ENCODE measurements around the gene C1QTNF8.

The C1QTNF8 gene

GRCh38 chr16:1089439-1089821 is 6.6 kb downstream of the C1QTNF8 start:
- TF ChIP-seq CTCF (IDR thresholded peaks at IDR 0.05), result no peak

- no peak for TF ChIP-seq CTCF (IDR thresholded peaks at IDR 0.05)
Measured at GRCh38 chr16:1088295-1089170, 7.5 kb downstream of the C1QTNF8 start.

- no peak for TF ChIP-seq CTCF (IDR thresholded peaks at IDR 0.05)
Measured at GRCh38 chr16:1084971-1085370, 11.1 kb downstream of the C1QTNF8 start.

- TF ChIP-seq CTCF (IDR thresholded peaks at IDR 0.05), result no peak
Measured at GRCh38 chr16:1082952-1083675, 12.9 kb downstream of the C1QTNF8 start.

- TF ChIP-seq CTCF (IDR thresholded peaks at IDR 0.05), result no peak
Measured at GRCh38 chr16:1082266-1082951, 13.6 kb downstream of the C1QTNF8 start.

- no peak for TF ChIP-seq CTCF (IDR thresholded peaks at IDR 0.05)
Measured at GRCh38 chr16:1081734-1082265, 14.2 kb downstream of the C1QTNF8 start.
